ENCODE measurements around the gene GABPB2.

The GABPB2 gene

DNA sequence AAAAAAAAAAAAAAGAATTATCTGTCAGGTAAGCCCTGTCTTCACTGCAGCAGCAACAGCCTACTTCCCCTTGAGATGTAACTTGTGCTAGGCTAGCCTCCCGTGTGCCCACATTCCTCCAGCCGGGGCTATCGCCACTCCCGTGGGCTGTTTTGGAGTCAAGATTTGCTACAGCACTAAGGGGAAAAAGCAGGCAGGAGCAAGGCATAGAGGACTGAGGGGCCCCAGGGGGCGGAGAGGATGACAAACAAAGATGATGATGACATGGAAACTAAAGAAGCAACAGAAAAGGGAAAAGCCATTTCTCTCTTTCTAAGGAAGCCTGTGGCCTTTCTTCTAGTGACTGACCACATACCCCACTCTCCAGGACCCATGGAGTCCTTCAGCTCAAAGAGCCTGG lies 87.8 kb downstream of the GABPB2 start:
- in situ Hi-C loops (cut with HindIII; ENCODE audit: low sequenced_read_pairs), result no loop called here

DNA sequence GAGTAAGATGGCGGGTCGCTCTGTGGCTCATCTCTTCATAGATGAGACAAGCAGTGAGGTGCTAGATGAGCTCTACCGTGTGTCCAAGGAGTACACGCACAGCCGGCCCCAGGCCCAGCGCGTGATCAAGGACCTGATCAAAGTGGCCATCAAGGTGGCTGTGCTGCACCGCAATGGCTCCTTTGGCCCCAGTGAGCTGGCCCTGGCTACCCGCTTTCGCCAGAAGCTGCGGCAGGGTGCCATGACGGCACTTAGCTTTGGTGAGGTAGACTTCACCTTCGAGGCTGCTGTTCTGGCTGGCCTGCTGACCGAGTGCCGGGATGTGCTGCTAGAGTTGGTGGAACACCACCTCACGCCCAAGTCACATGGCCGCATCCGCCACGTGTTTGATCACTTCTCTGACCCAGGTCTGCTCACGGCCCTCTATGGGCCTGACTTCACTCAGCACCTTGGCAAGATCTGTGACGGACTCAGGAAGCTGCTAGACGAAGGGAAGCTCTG lies 88.2 kb downstream of the GABPB2 start:
- in situ Hi-C loops (cut with HindIII; ENCODE audit: low sequenced_read_pairs), result no loop called here

GRCh38 chr1:151159373-151159772 lies 88.8 kb downstream of the GABPB2 start:
- in situ Hi-C loops (cut with HindIII; ENCODE audit: low sequenced_read_pairs), result no loop called here

DNA sequence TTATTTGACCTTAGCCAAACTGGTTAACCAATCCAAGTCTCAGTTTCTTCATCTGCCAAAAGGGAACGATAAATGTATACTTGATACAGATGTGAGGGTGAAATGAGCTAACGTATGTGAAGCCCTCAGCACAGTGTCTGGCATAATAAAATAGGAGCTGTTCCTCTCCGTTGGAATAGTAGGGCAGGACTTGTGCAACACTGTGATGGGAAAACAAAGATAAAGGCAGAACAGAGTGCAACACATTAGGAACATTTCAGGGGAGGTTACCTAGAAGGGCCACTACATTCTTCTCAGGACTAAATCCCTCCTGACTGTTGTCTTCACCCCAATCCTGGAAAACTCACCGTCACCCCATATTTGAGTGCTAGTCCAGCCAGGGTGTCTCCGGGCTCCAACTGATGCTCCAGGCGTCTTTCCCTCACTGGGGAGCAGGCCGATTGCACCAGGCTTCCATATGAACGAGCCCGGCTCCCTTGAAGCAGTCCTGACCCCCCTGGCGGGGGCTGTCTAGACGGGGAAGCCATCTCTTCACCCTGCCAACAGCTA lies 94.2 kb downstream of the GABPB2 start:
- in situ Hi-C loops (cut with HindIII; ENCODE audit: low sequenced_read_pairs), result no loop called here

GRCh38 chr1:151165281-151165737 lies 94.7 kb downstream of the GABPB2 start:
- in situ Hi-C loops (cut with HindIII; ENCODE audit: low sequenced_read_pairs), result no loop called here

- in situ Hi-C loops (cut with HindIII; ENCODE audit: low sequenced_read_pairs), result no loop called here
Measured at GRCh38 chr1:151165738-151166504, 95.4 kb downstream of the GABPB2 start, which contains the start of the genes LYSMD1 and SCNM1. Gene LYSMD1, minus strand, starts transcription at chr1:151165902. Its CDS starts 644 bp downstream, at chr1:151165258. Gene SCNM1, plus strand, starts transcription at chr1:151166144. Its CDS starts 9 bp downstream, at chr1:151166153.

DNA sequence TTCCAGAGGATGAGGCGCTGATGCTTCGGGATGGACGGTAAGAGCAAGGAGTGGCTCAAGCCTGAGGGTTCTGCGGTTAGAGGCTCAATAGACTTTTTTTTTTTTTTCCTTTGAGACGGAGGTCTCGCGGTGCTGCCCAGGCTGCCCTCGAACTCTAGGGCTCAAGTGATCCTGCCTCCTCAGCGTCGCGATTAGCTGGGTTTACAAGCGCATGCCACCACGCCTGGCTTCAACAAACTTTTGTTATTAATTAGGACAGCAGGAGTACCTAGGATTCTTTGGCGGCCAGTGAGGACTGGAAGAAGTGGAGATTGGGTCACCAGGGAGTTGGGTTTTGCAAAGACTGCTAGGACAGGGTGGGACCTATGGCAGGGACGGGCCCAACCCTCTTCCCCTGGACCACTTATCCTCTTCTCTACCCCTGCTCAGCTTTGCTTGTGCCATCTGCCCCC lies 96.0 kb downstream of the GABPB2 start:
- in situ Hi-C loops (cut with HindIII; ENCODE audit: low sequenced_read_pairs), result no loop called here

DNA sequence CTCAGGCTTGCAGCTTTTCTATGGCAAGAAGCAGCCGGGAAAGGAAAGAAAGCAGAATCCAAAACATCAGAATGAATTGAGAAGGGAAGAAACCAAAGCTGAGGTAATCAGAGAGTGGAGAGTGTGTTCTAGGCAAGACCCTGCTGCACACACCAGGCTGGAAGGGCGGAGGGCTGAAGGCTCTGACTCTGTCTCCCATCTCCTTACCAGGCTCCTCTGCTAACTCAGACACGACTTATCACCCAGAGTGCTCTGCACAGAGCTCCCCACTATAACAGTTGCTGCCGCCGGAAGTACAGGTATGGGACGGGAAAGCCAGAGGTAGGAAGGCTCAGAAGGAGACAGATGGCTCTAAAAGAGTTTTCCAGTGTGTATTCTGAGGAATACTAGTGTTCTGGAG lies 96.6 kb downstream of the GABPB2 start:
- in situ Hi-C loops (cut with HindIII; ENCODE audit: low sequenced_read_pairs), result no loop called here

GRCh38 chr1:151171190-151171589 lies 100.6 kb downstream of the GABPB2 start:
- in situ Hi-C loops (cut with HindIII; ENCODE audit: low sequenced_read_pairs), result no loop called here

Measured in DLD1 (cell line).